Renal cortical epithelial cell (primary cell): ENCODE data around the gene FOXK1. TPM values are rescaled to one million over a fixed set of nuclear protein-coding genes. Genes with fewer than 3 reads are reported as not detected.

Experiments used
- DNase-seq: peaks from one replicate; pipeline ENCODE4 v3.0.0-alpha.2; 2011; ENCODE audit warnings: low read depth
- total RNA-seq: library from RNA; depleted of rRNA; stranded (reverse); fragments of >200 nt; gene quantifications from 2 replicates; pipeline ENCODE4 v1.2.3, GENCODE V29; 2014

The FOXK1 gene
- total RNA-seq, 1 donor from 2014 or later, result 45.8 TPM

- DNase-seq, result no peak
Observed at GRCh38 chr7:4765776-4766490, 83.8 kb downstream of the FOXK1 start.

GRCh38 chr7:4766666-4767519 is 84.8 kb downstream of the FOXK1 start:
- no peak for DNase-seq

- DNase-seq, result no peak
Observed at GRCh38 chr7:4768597-4769569, 86.8 kb downstream of the FOXK1 start.

- peak; percentile 7 for DNase-seq
Observed at GRCh38 chr7:4769761-4770160, 87.7 kb downstream of the FOXK1 start.

- DNase-seq, result no peak
Observed at GRCh38 chr7:4770886-4771285, 88.8 kb downstream of the FOXK1 start.

GRCh38 chr7:4771737-4772136 is 89.6 kb downstream of the FOXK1 start:
- no peak for DNase-seq

GRCh38 chr7:4772306-4772705 is 90.2 kb downstream of the FOXK1 start:
- no peak for DNase-seq

- no peak for DNase-seq
Observed at GRCh38 chr7:4774007-4774406, 91.9 kb downstream of the FOXK1 start.

- peak; percentile 76 for DNase-seq
Observed at GRCh38 chr7:4774658-4775249, 92.7 kb downstream of the FOXK1 start.

- peak; percentile 90 for DNase-seq
Observed at GRCh38 chr7:4775250-4775847, 93.3 kb downstream of the FOXK1 start, which contains the start of gene AP5Z1. Gene AP5Z1 (plus strand): TSS chr7:4775623. CDS start chr7:4775716, 93 bp downstream.

- DNase-seq, result peak; percentile 45
Observed at GRCh38 chr7:4775848-4776623, 93.9 kb downstream of the FOXK1 start.

- no peak for DNase-seq
Observed at GRCh38 chr7:4779118-4779517, 97.0 kb downstream of the FOXK1 start.

GRCh38 chr7:4781366-4782069 is 99.4 kb downstream of the FOXK1 start:
- no peak for DNase-seq

- DNase-seq, result no peak
Observed at GRCh38 chr7:4782333-4783291, 100.5 kb downstream of the FOXK1 start.

GRCh38 chr7:4783292-4783652 is 101.2 kb downstream of the FOXK1 start:
- DNase-seq, result no peak

- no peak for DNase-seq
Observed at GRCh38 chr7:4783762-4784351, 101.8 kb downstream of the FOXK1 start.

- DNase-seq, result no peak
Observed at GRCh38 chr7:4784799-4785198, 102.7 kb downstream of the FOXK1 start.

- no peak for DNase-seq
Observed at GRCh38 chr7:4785371-4785770, 103.3 kb downstream of the FOXK1 start.
